IMR-90 (cell line): Measurements from ENCODE around the gene ELANE. TPM values are rescaled to one million over a fixed set of nuclear protein-coding genes. Genes with fewer than 3 reads are reported as not detected.

Source experiments
- ATAC-seq: fragments of 200-7000 bp; cut with Tn5 transposase; 2 replicates; pipeline ENCODE4 v1.9.1; 2020; ENCODE audit warnings: low read depth, mild to moderate bottlenecking, moderate library complexity
- BruUV-seq: library from RNA; stranded (reverse); fragments of 400-500 nt; replicated peaks from 2 replicates; lab custom pipeline; 2021; lab: Mats Ljungman, UMichigan
- CTCF ChIA-PET: fragments of 300-600 bp; formaldehyde crosslinking; extraction: SDS; loops from one replicate; lab custom pipeline; 2021; ENCODE audit warnings: antibody characterized with exemption; lab: Yijun Ruan, JAX
- POLR2A ChIA-PET: fragments of 300-600 bp; sonication (Branson Sonifier 250); formaldehyde crosslinking; loops from one replicate; lab custom pipeline; 2022; ENCODE audit warnings: antibody characterized with exemption; ENCODE audit not compliant: unreplicated experiment; lab: Charles Lee
- DNase-seq: peaks from one replicate; pipeline ENCODE4 v3.0.0; 2013
- H2AFZ ChIP-seq: replicated peaks from 2 replicates; pipeline ENCODE3; 2013; ENCODE audit warnings: low read length, mild to moderate bottlenecking; ENCODE audit not compliant: poor library complexity
- H2AK5ac ChIP-seq: 2 replicates; pipeline ENCODE4 v1.6.1; 2013; ENCODE audit warnings: low read depth, low read length, inconsistent platforms
- H2AK9ac ChIP-seq: replicated peaks from 2 replicates; pipeline ENCODE3; 2013; ENCODE audit warnings: mild to moderate bottlenecking, low read depth, low read length, moderate library complexity; ENCODE audit not compliant: poor library complexity
- H2BK120ac ChIP-seq: 2 replicates; pipeline ENCODE4 v1.6.1; 2013; ENCODE audit warnings: low read depth, low read length, inconsistent platforms
- H2BK15ac ChIP-seq: 3 replicates; pipeline ENCODE4 v1.6.1; 2013; ENCODE audit warnings: low read depth, low read length, inconsistent platforms
- H2BK20ac ChIP-seq: 2 replicates; pipeline ENCODE4 v1.6.1; 2013; ENCODE audit warnings: low read depth, mild to moderate bottlenecking, inconsistent platforms, low read length, moderate library complexity
- H2BK5ac ChIP-seq: 2 replicates; pipeline ENCODE4 v1.6.1; 2013; ENCODE audit warnings: mild to moderate bottlenecking, low read depth, low read length, inconsistent platforms; ENCODE audit not compliant: poor library complexity, severe bottlenecking
- H3K14ac ChIP-seq: replicated peaks from 2 replicates; pipeline ENCODE4 v1.6.1; 2013; ENCODE audit warnings: low read depth, low read length, inconsistent platforms
- H3K18ac ChIP-seq: 2 replicates; pipeline ENCODE4 v1.6.1; 2013; ENCODE audit warnings: low read depth, low read length, control low read depth
- H3K23ac ChIP-seq: 2 replicates; pipeline ENCODE4 v1.6.1; 2013; ENCODE audit warnings: low read depth, low read length, inconsistent platforms
- H3K27ac ChIP-seq: 2 replicates; pipeline ENCODE4 v1.5.1; 2013; ENCODE audit warnings: mild to moderate bottlenecking, control low read depth, low read length; ENCODE audit not compliant: insufficient read depth
- H3K27me3 ChIP-seq: 2 replicates; pipeline ENCODE4 v1.6.1; 2013; ENCODE audit warnings: low read length; ENCODE audit not compliant: control insufficient read depth, insufficient read depth
- H3K36me3 ChIP-seq: 2 replicates; pipeline ENCODE4 v1.6.1; 2013; ENCODE audit warnings: low read length, mixed read lengths; ENCODE audit not compliant: control insufficient read depth, insufficient read depth
- H3K4ac ChIP-seq: 2 replicates; pipeline ENCODE4 v1.6.1; 2013; ENCODE audit warnings: low read depth, low read length, inconsistent platforms
- H3K4me1 ChIP-seq: 2 replicates; pipeline ENCODE4 v1.6.1; 2013; ENCODE audit warnings: low read length, mixed read lengths; ENCODE audit not compliant: control insufficient read depth, insufficient read depth
- H3K4me2 ChIP-seq: 2 replicates; pipeline ENCODE4 v1.6.1; 2013; ENCODE audit warnings: low read depth, mild to moderate bottlenecking, control low read depth, low read length, moderate library complexity
- H3K4me3 ChIP-seq: 2 replicates; pipeline ENCODE4 v1.5.1; 2013; ENCODE audit warnings: low read depth, mild to moderate bottlenecking, control low read depth, low read length, moderate library complexity; ENCODE audit not compliant: insufficient read depth
- H3K56ac ChIP-seq: 2 replicates; pipeline ENCODE4 v1.6.1; 2013; ENCODE audit warnings: low read length, inconsistent platforms; ENCODE audit not compliant: insufficient read depth; ENCODE audit errors: extremely low read depth
- H3K79me1 ChIP-seq, 2 experiments: 2 replicates each; pipeline ENCODE4 v1.6.1; 2013; ENCODE audit warnings: low read length in 2 of 2, inconsistent platforms in 1 of 2, low read depth in 1 of 2
- H3K9ac ChIP-seq: 2 replicates; pipeline ENCODE4 v1.6.1; 2013; ENCODE audit warnings: low read depth, low read length, control low read depth
- H3K9me1 ChIP-seq: 2 replicates; pipeline ENCODE4 v1.6.1; 2013; ENCODE audit warnings: low read length, inconsistent platforms; ENCODE audit not compliant: insufficient read depth
- H3K9me3 ChIP-seq: 2 replicates; pipeline ENCODE4 v1.6.1; 2013; ENCODE audit warnings: low read length; ENCODE audit not compliant: control insufficient read depth, insufficient read depth
- H4K20me1 ChIP-seq: 2 replicates; pipeline ENCODE4 v1.6.1; 2013; ENCODE audit warnings: low read length, inconsistent platforms; ENCODE audit not compliant: insufficient read depth
- H4K5ac ChIP-seq: 2 replicates; pipeline ENCODE4 v1.6.1; 2013; ENCODE audit warnings: mild to moderate bottlenecking, low read depth, low read length, control low read depth
- H4K8ac ChIP-seq, 2 experiments: 2 replicates each; pipeline ENCODE4 v1.6.1; 2013; ENCODE audit warnings: low read depth in 2 of 2, low read length in 2 of 2, control low read depth in 1 of 2, inconsistent platforms in 1 of 2
- H4K91ac ChIP-seq: 2 replicates; pipeline ENCODE4 v1.6.1; 2013; ENCODE audit warnings: low read depth, low read length, inconsistent platforms; ENCODE audit not compliant: insufficient read depth
- CEBPB ChIP-seq: IDR thresholded peaks from 2 replicates; pipeline ENCODE4 v1.6.1; 2012; ENCODE audit warnings: low read depth, low read length, improper control_type of control experiment
- CHD1 ChIP-seq: IDR thresholded peaks from 2 replicates; pipeline ENCODE4 v1.6.1; 2012; ENCODE audit warnings: low read depth, low read length, improper control_type of control experiment
- CTCF ChIP-seq: conservative IDR thresholded peaks from 2 replicates; pipeline ENCODE4 v1.5.1; 2012; ENCODE audit warnings: mild to moderate bottlenecking, low read depth, low read length, improper control_type of control experiment
- FOS ChIP-seq: fragments of 150-350 bp; IDR thresholded peaks from 2 replicates; pipeline ENCODE4 v1.6.1; 2016; ENCODE audit warnings: low read depth, low read length
- MAZ ChIP-seq: IDR thresholded peaks from 2 replicates; pipeline ENCODE4 v1.6.1; 2012; ENCODE audit warnings: low read depth, mild to moderate bottlenecking, low read length, improper control_type of control experiment, moderate library complexity, borderline replicate concordance
- MXI1 ChIP-seq: IDR thresholded peaks from 2 replicates; pipeline ENCODE4 v1.6.1; 2012; ENCODE audit warnings: low read depth, mild to moderate bottlenecking, low read length, moderate library complexity, borderline replicate concordance
- NFE2L2 ChIP-seq: fragments of 150-350 bp; IDR thresholded peaks from 2 replicates; pipeline ENCODE4 v1.6.1; 2016; ENCODE audit warnings: low read depth, mild to moderate bottlenecking, low read length
- RAD21 ChIP-seq: IDR thresholded peaks from 2 replicates; pipeline ENCODE4 v1.6.1; 2012; ENCODE audit warnings: low read length, improper control_type of control experiment
- RCOR1 ChIP-seq: IDR thresholded peaks from 2 replicates; pipeline ENCODE4 v1.6.1; 2012; ENCODE audit warnings: mild to moderate bottlenecking, low read length, improper control_type of control experiment; ENCODE audit not compliant: insufficient replicate concordance
- RFX5 ChIP-seq: IDR thresholded peaks from 2 replicates; pipeline ENCODE4 v1.8.0; 2012; ENCODE audit warnings: low read depth, mild to moderate bottlenecking, low read length, moderate library complexity
- USF2 ChIP-seq: fragments of 150-350 bp; IDR thresholded peaks from 2 replicates; pipeline ENCODE4 v1.6.1; 2017; ENCODE audit warnings: mild to moderate bottlenecking, antibody characterized with exemption, low read length, low read depth
- WGBS, 2 experiments: methylation state at CpG; one replicate each; pipeline versions ENCODE4 v1.1.5 to v1.1.7; 2013; ENCODE audit warnings: missing lambda C conversion rate in 2 of 2; ENCODE audit not compliant: insufficient read length in 1 of 2; ENCODE audit errors: extremely low coverage in 2 of 2; 5-methylcytosine and 5-hydroxymethylcytosine counted together
- dilution Hi-C: fragments of 300-500 bp; cut with HindIII; formaldehyde crosslinking; loops from one replicate; pipeline ENCODE4 v1.14.3; 2018; ENCODE audit warnings: low sequenced_read_pairs; ENCODE audit not compliant: unreplicated experiment
- in situ Hi-C: fragments of 300-500 bp; cut with MboI; formaldehyde crosslinking; loops from 3 replicates; pipeline ENCODE4 v1.14.3; 2019; ENCODE audit warnings: low sequenced_read_pairs, inconsistent platforms, mixed read lengths
- intact Hi-C: fragments of 100-400 bp; cut with micrococcal nuclease; formaldehyde crosslinking; loops from 2 replicates; pipeline ENCODE4 v1.10.0; 2022
- polyA plus RNA-seq, 3 experiments: library from polyadenylated mRNA; depleted of rRNA; stranded (reverse); fragments of >200 nt; gene quantifications; 2 replicates each; pipeline ENCODE4 v1.2.3, GENCODE V29; 2012; ENCODE audit warnings: low replicate concordance in 1 of 3
- total RNA-seq: library from RNA; depleted of rRNA; stranded (reverse); fragments of >200 nt; gene quantifications from 2 replicates; pipeline ENCODE4 v1.2.3, GENCODE V29; 2012

Gene ELANE
- total and polyA plus RNA-seq, 2 of the 4 experiments (the other 2 are of a cell fraction): 0.27 TPM; not detected in 1

- WGBS, 2 experiments: 93% methylated on average over 4 of the region's 10 CpGs; no CpG with 5 or more reads in 1 of the 2 experiments
- Histone ChIP-seq H3K56ac (no peak overlapping the region), H2BK20ac (no peak overlapping the region), H4K91ac (no peak overlapping the region), H3K9me1 (no peaks in the 10 kb centered on the region), H2AK5ac (no peak overlapping the region), H3K27me3 (no peaks in the 10 kb centered on the region), H3K4ac (no peak overlapping the region), H2AK9ac (no peak overlapping the region), H3K4me2 (no peak overlapping the region), H2AFZ (no peak overlapping the region), H2BK120ac (no peak overlapping the region), H3K27ac (no peak overlapping the region), H2BK15ac (no peak overlapping the region), H3K79me1 (peaks cover 13 to 44% of the 10 kb centered on the region in 2 experiments; a peak in 3 of 4 replicates), H3K4me1 (no peaks in the 10 kb centered on the region), H3K23ac (no peak overlapping the region), H3K18ac (no peak overlapping the region), H4K5ac (no peak overlapping the region), H4K8ac (no peak overlapping the region), H3K36me3 (peaks cover 67% of the 10 kb centered on the region), H3K14ac (no peak overlapping the region), H4K20me1 (peaks cover 3% of the 10 kb centered on the region), H3K9me3 (no peaks in the 10 kb centered on the region), H2BK5ac (no peak overlapping the region), H3K9ac (no peak overlapping the region), H3K4me3 (no peak overlapping the region)
- CTCF ChIA-PET: no interaction called here
- BruUV-seq: no TSS peak
- in situ Hi-C loops (no loop called here), dilution Hi-C loops (no loop called here), intact Hi-C loops (no loop called here)
- TF ChIP-seq NFE2L2 (no peak), CEBPB (no peak), CHD1 (no peak), USF2 (no peak), MAZ (no peak), CTCF (no peak), RAD21 (no peak), RFX5 (no peak), RCOR1 (no peak), MXI1 (no peak), FOS (no peak)
- POLR2A ChIA-PET: interaction anchor here (0.7 kb wide), 1 partner anchor 51 kb away, joined by 21 read pairs; no protein-coding TSS in a partner anchor
- DNase-seq: no peak
- ATAC-seq: no peak
Observed at GRCh38 chr19:887599-887998, 35.5 kb downstream of the ELANE start.
